ENCODE measurements around the gene DIP2C.
"Not testable (repeated sequence)": the region's sequence is repeated elsewhere in the genome, so short reads cannot be mapped to it uniquely, and the experiment has no call there.

DIP2C gene

GRCh38 chr10:610642-611305, 78.7 kb downstream of the DIP2C start:
- DNase-seq (ENCODE audit: low spot score): not testable (repeated sequence)

DNA sequence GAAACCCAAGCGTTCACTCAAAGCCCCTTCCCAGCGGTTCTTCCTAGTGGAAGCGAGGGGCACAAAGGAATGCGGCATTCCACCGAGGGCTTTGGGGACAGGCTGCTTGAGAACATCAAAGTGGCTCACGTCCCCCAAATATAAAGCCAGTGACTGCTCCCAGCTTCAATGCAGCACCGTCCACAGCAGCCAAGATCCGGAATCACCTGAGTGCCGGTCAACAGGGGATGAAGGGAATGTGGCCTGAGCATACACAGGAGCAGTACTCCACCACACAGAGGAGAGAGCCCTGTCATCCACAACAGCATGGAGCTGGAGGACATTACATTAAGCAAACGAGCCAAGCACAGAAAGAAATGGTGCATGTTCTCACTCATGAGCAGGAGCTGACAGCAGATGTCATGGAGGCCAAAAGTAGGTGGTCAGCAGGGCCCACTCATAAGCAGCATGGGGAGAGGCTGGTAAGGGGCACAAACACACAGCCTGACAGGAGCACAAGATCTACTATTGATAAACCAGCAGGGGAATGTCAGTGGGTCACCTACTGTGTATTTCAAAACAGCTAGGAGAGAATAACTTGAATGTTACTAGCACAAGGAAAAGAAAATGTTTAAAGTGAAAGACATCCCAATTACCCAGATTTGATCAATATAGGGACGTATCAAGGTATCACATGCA, 79.5 kb downstream of the DIP2C start:
- no peak for DNase-seq (ENCODE audit: low spot score)

DNA sequence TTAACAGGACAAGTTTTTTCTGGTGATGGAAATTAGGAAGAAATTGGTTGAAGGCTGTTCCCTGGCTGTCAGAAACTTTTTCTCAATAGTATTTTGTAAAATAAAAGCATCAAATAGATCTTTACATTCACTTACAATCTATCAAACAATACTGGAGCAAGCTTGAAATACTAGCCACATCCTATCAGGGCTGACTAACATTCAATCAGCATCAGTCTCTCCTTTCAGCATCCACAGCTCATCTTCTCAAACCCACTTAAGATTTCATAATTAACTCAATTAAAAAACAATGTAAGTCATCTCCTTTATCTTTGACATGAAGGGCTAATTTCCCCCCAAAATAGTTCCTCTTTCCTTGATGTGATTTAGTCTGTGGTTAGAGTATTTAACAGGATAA, 80.2 kb downstream of the DIP2C start:
- no peak for DNase-seq (ENCODE audit: low spot score)

- no peak for DNase-seq (ENCODE audit: low spot score)
These were observed 80.9 kb downstream of the DIP2C start for GRCh38 chr10:608331-609261.

DNA sequence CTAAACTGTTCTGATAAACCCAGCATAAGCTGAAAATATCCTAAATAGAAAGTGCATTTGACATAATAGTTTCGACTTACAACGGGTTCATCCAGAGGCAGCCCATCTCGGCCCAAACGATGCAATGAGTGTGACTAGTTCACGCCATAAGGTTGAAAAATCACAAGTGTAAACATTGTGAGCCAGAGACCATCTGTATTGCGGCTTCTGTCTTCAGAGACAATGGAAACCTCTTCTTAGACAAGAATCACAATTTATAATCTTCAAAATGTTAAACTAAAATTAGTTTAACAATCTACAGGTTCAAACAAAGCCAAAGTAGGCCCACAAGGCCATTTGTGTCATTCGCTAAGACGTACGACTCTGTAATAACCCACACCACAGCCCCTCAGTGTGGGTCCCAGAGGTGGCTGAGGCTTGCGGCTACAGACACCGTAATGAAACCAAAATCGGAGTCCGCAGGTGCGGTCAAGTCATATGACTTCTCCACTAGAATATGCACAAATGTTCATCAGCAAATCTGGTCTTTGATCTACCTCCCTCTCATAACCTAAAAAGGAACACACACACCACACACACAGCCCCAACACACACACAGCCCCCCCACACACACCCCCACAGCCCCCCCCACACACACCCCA, 81.8 kb downstream of the DIP2C start:
- DNase-seq (ENCODE audit: low spot score): no peak

DNA sequence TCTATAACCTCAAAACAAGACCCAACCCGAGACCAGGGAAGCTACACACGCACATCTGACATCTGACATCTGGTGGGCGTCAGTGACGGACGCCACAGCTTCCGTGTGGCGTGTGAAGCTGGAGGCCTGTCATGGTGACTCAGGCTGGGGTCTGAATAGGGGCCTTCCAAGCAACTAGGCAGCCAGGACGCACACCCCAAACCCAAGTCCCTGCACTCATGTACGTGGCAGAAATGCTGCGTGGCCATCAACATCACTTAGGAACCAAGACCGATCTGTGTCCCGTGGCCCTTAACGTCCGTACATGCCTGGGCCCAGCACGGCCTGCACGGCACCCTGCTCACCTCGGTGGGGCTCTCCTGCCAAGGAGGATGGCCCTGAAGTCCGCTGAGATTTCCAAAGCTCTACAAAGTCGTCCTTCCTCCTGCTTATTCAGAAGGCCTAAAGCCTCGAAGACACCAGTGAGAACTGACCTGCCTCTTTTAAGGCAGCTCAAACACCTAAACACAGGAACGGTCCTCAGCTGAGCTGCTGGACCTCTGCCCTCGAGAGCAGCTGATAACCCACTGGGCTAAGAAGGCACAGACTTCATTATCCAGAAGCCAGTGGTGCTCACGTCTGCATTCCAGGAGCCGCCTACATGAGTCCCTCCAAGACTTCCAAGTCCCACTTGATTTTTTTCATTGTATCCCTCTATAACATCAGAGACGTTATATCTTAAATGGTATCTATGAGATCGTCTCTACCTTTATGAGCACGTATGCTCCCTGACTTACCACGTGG, 82.5 kb downstream of the DIP2C start:
- no peak for DNase-seq (ENCODE audit: low spot score)

DNA sequence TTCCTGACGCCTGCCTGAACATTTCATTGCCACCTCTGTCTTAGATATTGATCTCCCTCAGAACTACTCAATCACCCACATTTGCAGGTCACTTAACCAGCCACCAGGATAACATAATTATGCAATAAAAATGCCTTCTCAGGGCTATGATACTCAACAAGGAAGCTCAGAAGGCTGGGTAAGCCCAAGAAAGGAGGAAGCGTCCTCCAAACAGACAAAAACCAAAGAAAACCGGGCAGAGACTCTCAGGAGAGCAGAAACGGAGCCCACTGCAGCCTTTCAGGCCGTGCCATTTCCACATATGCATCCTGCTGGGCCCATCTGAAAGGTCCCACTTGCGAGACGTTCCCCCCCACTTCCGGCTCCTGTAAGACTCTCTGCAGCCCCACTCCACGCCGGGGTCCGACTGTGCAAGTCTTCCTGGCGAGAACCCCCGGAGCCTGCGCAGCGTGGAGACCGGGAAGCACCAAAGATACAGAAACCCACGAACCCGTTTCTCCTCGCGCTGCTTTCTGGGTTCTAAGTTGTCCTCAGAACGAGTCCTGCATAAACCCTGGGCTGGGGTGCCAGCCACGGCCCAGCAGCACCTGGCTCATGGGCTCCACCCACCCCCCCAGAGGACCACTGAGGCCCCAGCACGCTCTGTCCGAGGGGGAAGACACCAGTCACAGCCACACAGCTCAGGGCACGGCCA, 83.7 kb downstream of the DIP2C start:
- no peak for DNase-seq (ENCODE audit: low spot score)

GRCh38 chr10:604716-605631, 84.5 kb downstream of the DIP2C start:
- DNase-seq (ENCODE audit: low spot score): no peak

DNA sequence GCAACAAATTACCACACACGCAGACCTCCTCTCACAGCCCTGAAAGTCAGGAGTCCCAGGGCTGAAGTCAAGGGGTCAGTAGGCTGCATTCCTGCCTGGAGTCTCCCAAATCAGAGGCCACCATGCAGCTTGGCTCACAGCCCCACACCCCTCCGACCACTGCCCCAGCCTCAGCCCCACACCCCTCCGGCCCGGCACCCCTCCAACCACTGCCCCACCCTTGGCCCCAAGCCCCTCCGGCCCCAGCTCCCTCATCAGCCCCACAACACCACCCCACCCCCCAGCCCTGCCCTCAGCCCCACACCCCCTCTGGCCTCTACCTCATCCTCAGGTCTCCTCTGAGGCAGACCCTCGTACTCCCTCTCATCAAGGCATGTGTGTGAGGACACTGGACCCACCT, 85.7 kb downstream of the DIP2C start:
- DNase-seq (ENCODE audit: low spot score): no peak

DNA sequence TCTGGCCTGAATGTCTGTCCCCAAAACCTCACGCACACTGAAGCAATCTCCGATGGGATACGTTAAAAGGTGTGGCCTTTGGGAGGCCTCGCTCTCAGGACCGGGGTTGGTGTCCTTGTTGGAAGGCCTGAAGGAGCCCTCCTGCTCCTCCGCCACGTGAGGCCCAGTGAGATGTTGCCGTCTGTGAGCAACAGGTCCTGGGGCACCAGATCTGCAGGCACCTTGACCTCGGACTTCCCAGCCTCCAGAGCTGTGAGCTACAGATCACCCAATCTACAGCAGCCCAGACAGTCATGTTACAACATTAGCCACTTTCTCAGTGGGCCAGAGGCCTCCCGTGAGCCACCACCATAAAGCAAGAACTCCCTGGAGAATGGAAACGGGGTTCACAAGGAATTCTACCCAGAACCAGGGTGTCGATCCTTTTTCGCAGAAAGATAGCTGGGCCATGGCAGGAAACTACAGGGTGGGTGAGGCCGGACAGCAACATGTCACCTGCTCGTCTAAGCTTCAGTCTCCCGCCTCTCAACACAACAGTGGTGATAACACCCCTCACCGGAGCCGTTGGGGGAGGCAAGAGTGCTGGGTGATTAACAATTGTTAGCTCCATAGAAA, 87.0 kb downstream of the DIP2C start:
- no peak for DNase-seq (ENCODE audit: low spot score)

DNA sequence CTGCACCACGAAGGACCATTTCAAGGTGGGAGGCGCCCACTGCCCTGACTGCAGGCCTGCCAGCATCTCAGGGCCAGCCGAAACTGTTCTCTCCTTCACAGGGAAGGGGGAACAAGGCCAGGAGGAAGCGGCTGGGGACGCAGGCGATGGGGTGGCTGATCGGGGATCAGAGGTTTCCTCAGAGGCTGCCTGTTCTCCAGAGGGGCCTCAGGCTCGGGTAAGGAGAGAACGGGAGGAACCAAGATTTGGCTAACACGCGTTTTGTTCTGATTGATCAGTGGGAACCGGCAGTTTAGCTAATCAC, 87.9 kb downstream of the DIP2C start:
- no peak for DNase-seq (ENCODE audit: low spot score)

DNA sequence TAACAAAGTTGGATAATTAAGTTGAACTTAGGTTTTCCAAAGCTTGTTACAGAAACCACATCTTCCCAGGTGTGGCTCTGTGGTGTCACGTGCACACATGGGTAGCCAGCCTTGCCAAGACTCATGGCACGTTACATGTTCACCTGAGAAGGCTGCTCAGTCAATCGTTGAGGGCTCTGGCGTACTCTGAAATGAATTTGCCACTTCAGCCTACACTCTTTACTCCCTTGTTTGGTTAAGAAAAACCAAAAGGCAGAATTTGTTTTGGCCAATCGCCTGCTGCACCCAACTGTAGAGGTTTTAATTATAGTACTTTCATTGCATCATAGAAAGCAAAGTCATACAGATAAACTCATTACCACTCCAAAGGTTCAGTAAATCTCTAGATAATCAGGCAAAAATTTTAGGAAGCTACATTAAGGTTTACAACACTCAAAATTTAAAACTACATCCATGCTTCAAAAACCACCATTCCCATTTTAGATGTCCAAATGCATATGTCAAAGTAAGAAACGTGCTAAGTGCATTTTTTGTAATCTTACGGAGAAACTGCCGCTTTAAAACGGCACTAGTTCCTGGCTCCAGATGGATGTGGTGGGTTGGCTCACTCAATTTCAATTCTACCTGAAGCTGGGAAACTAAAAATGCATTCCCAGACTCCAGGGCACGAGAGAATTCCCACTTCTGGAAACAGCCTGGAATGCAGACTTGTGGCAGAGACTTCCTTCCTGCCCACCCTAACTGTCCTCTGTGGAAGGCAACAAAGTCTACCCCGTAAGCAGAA, 88.4 kb downstream of the DIP2C start:
- DNase-seq (ENCODE audit: low spot score): no peak

DNA sequence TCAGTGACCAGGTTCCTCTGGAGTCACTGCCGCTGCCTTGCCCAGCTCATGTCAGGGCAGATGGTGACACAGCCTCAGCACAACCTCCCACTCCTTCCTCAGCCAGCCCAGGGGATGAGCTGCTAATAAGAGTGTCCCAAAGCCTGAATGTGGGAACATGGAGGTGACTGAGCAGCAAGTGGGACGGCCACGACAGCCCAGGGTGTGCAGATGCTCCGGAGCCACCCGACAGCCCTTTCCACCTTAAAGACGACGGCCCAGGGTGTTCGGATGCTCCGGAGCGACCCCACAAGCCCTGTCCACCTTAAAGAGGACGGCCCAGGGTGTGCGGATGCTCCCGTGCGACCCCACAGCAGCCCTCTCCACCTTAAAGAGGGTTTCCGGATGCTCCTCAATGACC, 89.2 kb downstream of the DIP2C start:
- no peak for DNase-seq (ENCODE audit: low spot score)

GRCh38 chr10:599767-600166, 89.7 kb downstream of the DIP2C start:
- no peak for DNase-seq (ENCODE audit: low spot score)

- DNase-seq (ENCODE audit: low spot score): no peak
These were observed 90.9 kb downstream of the DIP2C start for GRCh38 chr10:598415-599170.

DNA sequence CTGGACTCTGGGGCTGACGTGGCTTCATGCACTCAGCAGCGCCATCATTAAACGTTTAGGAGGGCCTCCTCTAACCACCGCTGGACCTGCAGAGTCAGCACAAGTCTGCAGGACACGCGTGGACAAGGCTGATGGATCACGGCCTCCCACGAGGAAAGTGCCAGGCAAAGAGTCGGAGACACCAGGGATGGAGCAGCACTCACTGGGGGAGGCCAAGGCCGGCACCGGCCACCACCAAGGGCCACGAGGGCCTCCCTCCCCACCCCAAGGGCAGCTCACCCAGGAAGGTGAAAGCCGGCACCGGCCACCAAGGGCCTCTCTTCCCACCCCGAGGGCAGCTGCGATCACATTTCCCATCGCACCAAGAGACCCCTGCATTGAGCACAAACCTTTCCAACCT, 91.5 kb downstream of the DIP2C start:
- DNase-seq (ENCODE audit: low spot score): no peak

GRCh38 chr10:596725-597345, 92.6 kb downstream of the DIP2C start:
- no peak for DNase-seq (ENCODE audit: low spot score)

DNA sequence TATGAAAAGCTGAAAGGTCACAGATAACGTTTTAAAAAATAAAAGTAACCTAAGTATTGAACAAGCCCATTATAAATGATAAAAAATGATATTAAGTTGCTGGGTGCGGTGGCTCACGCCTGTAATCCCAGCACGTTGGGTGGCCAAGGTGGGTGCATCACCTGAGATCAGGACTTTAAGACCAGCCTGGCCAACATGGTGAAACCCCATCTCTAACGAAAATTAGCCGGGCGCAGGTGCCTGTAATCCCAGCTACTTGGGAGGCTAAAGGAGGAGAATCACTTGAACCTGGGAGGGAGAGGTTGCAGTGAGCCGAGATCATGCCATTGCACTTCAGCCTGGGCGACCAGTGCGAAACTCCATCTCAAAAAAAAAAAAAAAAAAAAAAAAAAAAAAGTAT, 93.3 kb downstream of the DIP2C start:
- DNase-seq (ENCODE audit: low spot score): not testable (repeated sequence)

Data from germinal center (tissue), 1 donor.